IPS-20b (cell line): ENCODE data around the gene PPP4R1.
"Not testable (repeated sequence)": the region's sequence is repeated elsewhere in the genome, so short reads cannot be mapped to it uniquely, and the experiment has no call there.

Experiments used
- H3K27ac ChIP-seq: one replicate; pipeline ENCODE4 v1.5.1; 2013; ENCODE audit warnings: low read length
- H3K27me3 ChIP-seq: 2 replicates; pipeline ENCODE4 v1.6.1; 2013; ENCODE audit warnings: mild to moderate bottlenecking, low read length, inconsistent platforms; ENCODE audit not compliant: insufficient read depth
- H3K36me3 ChIP-seq: 2 replicates; pipeline ENCODE4 v1.6.1; 2013; ENCODE audit warnings: low read depth, mild to moderate bottlenecking, inconsistent platforms, low read length, moderate library complexity; ENCODE audit not compliant: insufficient read depth
- H3K4me1 ChIP-seq: 2 replicates; pipeline ENCODE4 v1.6.1; 2013; ENCODE audit warnings: mild to moderate bottlenecking, control low read depth, inconsistent platforms, low read length, moderate library complexity; ENCODE audit not compliant: insufficient read depth
- H3K4me3 ChIP-seq: 2 replicates; pipeline ENCODE4 v1.5.1; 2013; ENCODE audit warnings: mild to moderate bottlenecking, low read length, inconsistent platforms
- H3K9ac ChIP-seq: 2 replicates; pipeline ENCODE4 v1.6.1; 2013; ENCODE audit warnings: low read depth, mild to moderate bottlenecking, inconsistent platforms, low read length, moderate library complexity
- H3K9me3 ChIP-seq: 2 replicates; pipeline ENCODE4 v1.6.1; 2013; ENCODE audit warnings: mild to moderate bottlenecking, low read depth, low read length, inconsistent platforms; ENCODE audit not compliant: insufficient read depth

The PPP4R1 gene

GRCh38 chr18:9643549-9643948 is 29.2 kb upstream of the PPP4R1 start:
- peak overlapping the region; percentile 60; the same call in 1 of the 2 replicates for H3K9ac ChIP-seq
- peak overlapping the region; percentile 69 for H3K27ac ChIP-seq
- H3K4me3 ChIP-seq = peak overlapping the region; percentile 23; the same call in 1 of the 2 replicates
- no peaks in the 10 kb centered on the region for H3K36me3 ChIP-seq
- H3K9me3 ChIP-seq = no peaks in the 10 kb centered on the region
- H3K4me1 ChIP-seq = peaks cover 22% of the 10 kb centered on the region
- no peaks in the 10 kb centered on the region for H3K27me3 ChIP-seq

- no peaks in the 10 kb centered on the region for H3K36me3 ChIP-seq
- peak overlapping the region; percentile 69 for H3K27ac ChIP-seq
- peak overlapping the region; percentile 17; the same call in 1 of the 2 replicates for H3K4me3 ChIP-seq
- no peaks in the 10 kb centered on the region for H3K27me3 ChIP-seq
- peak overlapping the region; percentile 57; the same call in 1 of the 2 replicates for H3K9ac ChIP-seq
- H3K9me3 ChIP-seq = no peaks in the 10 kb centered on the region
- peaks cover 22% of the 10 kb centered on the region for H3K4me1 ChIP-seq
Observed at GRCh38 chr18:9642799-9643462, 28.6 kb upstream of the PPP4R1 start.

GRCh38 chr18:9641081-9641480 is 26.7 kb upstream of the PPP4R1 start:
- not testable (repeated sequence) for H3K36me3 ChIP-seq, H3K9ac ChIP-seq, H3K27me3 ChIP-seq, H3K27ac ChIP-seq, H3K9me3 ChIP-seq, H3K4me3 ChIP-seq
- peaks cover 22% of the 10 kb centered on the region for H3K4me1 ChIP-seq

DNA sequence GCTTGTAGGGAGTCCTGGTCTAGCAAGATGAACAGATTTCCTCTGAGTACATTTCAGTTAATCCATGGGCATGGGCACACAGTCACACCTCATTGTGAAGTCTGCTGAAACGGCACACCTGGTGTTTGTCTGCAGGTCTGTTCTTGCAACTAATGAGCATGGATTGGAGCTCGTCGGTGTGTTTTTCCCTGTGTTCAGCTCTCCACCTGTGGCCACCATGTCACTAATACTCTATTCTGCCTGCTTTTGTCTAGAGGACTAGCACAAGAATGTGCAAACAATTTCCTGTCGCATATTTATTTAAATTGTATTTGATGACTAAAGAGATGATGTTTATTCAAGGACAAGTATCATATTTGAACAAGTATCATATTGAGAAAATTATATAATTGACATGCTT is 24.5 kb upstream of the PPP4R1 start:
- no peak overlapping the region for H3K9ac ChIP-seq
- no peaks in the 10 kb centered on the region for H3K27me3 ChIP-seq
- H3K9me3 ChIP-seq = no peaks in the 10 kb centered on the region
- peaks cover 16% of the 10 kb centered on the region for H3K4me1 ChIP-seq
- H3K36me3 ChIP-seq = no peaks in the 10 kb centered on the region
- no peak overlapping the region for H3K27ac ChIP-seq
- no peak overlapping the region for H3K4me3 ChIP-seq

GRCh38 chr18:9637036-9637767 is 22.8 kb upstream of the PPP4R1 start:
- no peaks in the 10 kb centered on the region for H3K27me3 ChIP-seq
- H3K4me1 ChIP-seq = peaks cover 3% of the 10 kb centered on the region
- H3K36me3 ChIP-seq = no peaks in the 10 kb centered on the region
- no peak overlapping the region for H3K27ac ChIP-seq
- H3K4me3 ChIP-seq = no peak overlapping the region
- no peak overlapping the region for H3K9ac ChIP-seq
- H3K9me3 ChIP-seq = no peaks in the 10 kb centered on the region

- Histone ChIP-seq H3K9me3 (no peaks in the 10 kb centered on the region), H3K4me3 (no peak overlapping the region), H3K4me1 (peaks cover 11% of the 10 kb centered on the region; the same call in 1 of the 2 replicates), H3K27ac (no peak overlapping the region), H3K9ac (no peak overlapping the region), H3K36me3 (no peaks in the 10 kb centered on the region), H3K27me3 (no peaks in the 10 kb centered on the region)
Observed at GRCh38 chr18:9634856-9635255, 20.5 kb upstream of the PPP4R1 start.

DNA sequence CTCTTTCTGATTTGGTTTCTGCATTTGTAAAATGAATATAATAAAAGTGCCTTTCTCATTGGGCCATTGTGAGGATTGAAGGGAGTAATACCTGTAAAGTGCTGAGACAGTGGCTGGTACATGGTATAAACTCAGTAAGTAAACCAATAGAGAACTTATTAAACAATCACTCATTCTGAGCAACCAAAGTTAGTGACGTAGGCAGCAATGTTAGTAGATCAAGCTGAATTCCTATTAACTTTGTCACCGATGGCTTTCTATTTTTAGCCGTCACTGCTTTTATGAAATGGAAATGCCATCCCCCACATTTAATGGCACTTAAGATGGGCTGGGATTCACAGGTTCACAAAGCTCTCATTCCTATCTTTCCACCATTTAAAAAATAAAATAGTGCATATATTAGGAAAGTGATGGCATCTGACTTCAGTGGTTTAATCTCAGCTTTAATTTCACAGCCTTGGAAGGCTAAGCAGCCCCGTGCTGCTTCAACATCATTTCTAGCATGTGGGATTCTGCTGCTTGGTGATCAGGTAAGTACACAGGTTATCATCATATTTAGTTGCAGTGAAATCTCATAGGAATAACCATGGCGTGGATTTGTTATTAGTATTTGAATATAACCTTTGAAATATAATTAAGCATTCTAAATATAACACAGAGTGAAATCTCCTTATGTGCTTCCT is 17.6 kb upstream of the PPP4R1 start:
- no peak overlapping the region for H3K4me3 ChIP-seq
- H3K4me1 ChIP-seq = peaks cover 16% of the 10 kb centered on the region; the same call in 1 of the 2 replicates
- no peak overlapping the region for H3K9ac ChIP-seq
- no peaks in the 10 kb centered on the region for H3K36me3 ChIP-seq
- no peaks in the 10 kb centered on the region for H3K9me3 ChIP-seq
- no peak overlapping the region for H3K27ac ChIP-seq
- H3K27me3 ChIP-seq = no peaks in the 10 kb centered on the region

GRCh38 chr18:9630444-9630843 is 16.1 kb upstream of the PPP4R1 start:
- H3K27ac ChIP-seq = no peak overlapping the region
- H3K9me3 ChIP-seq = no peaks in the 10 kb centered on the region
- H3K36me3 ChIP-seq = no peaks in the 10 kb centered on the region
- H3K4me3 ChIP-seq = no peak overlapping the region
- peaks cover 16% of the 10 kb centered on the region; the same call in 1 of the 2 replicates for H3K4me1 ChIP-seq
- H3K9ac ChIP-seq = no peak overlapping the region
- H3K27me3 ChIP-seq = no peaks in the 10 kb centered on the region

DNA sequence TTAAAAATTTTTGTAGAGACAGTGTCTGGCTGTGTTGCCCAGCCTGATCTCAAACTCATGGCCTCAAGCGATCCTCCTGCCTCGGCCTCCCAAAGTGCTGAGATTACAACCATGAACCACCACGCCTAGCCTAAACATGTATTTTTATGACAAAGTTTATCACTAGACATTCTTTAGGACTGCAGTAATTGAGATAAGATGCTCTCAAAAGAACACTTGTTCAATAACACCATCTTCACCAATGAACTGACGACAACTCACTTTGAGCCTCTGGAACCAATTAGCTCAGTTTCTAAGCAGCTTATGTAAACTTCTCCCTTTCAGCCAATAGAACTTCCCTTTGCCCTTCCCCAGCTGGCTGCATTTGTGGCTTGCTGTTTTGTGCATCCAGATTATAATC is 15.3 kb upstream of the PPP4R1 start:
- H3K9me3 ChIP-seq = no peaks in the 10 kb centered on the region
- H3K9ac ChIP-seq = no peak overlapping the region
- no peaks in the 10 kb centered on the region for H3K36me3 ChIP-seq
- H3K4me1 ChIP-seq = peaks cover 16% of the 10 kb centered on the region; the same call in 1 of the 2 replicates
- H3K27ac ChIP-seq = no peak overlapping the region
- no peaks in the 10 kb centered on the region for H3K27me3 ChIP-seq
- no peak overlapping the region for H3K4me3 ChIP-seq

DNA sequence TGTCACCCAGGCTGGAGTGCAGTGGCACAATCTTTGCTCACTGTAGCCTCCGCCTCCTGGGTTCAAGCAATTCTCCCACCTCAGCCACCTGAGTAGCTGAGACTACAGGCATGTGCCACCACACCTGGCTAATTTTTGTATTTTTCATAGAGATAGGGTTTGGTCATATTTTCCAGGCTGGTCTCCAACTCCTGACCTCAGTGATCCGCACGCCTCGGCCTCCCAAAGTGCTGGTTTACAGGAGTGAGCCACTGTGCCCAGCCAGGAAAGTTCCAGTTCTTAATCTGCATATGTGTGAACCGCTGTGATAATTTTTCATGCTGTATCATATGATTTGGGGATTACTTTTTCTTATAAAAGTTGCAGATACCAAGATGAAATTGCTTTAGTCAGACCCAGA is 14.6 kb upstream of the PPP4R1 start:
- no peaks in the 10 kb centered on the region for H3K9me3 ChIP-seq
- H3K27ac ChIP-seq = no peak overlapping the region
- H3K36me3 ChIP-seq = no peaks in the 10 kb centered on the region
- H3K4me1 ChIP-seq = peaks cover 16% of the 10 kb centered on the region; the same call in 1 of the 2 replicates
- no peaks in the 10 kb centered on the region for H3K27me3 ChIP-seq
- H3K4me3 ChIP-seq = no peak overlapping the region
- H3K9ac ChIP-seq = no peak overlapping the region

GRCh38 chr18:9627642-9628041 is 13.3 kb upstream of the PPP4R1 start:
- Histone ChIP-seq H3K27ac (no peak overlapping the region), H3K9me3 (no peaks in the 10 kb centered on the region), H3K4me3 (no peak overlapping the region), H3K27me3 (no peaks in the 10 kb centered on the region), H3K9ac (no peak overlapping the region), H3K4me1 (peaks cover 16% of the 10 kb centered on the region; the same call in 1 of the 2 replicates), H3K36me3 (no peaks in the 10 kb centered on the region)
